Measurements from ENCODE around the gene CALCOCO1.
"Not testable (repeated sequence)": the region's sequence is repeated elsewhere in the genome, so short reads cannot be mapped to it uniquely, and the experiment has no call there.

The CALCOCO1 gene

GRCh38 chr12:53727310-53728041 is at the start of gene CALCOCO1:
TSS of gene CALCOCO1 (minus strand) at chr12:53727452. CDS start at chr12:53725242, 2,210 bp downstream.
- in situ Hi-C loops (cut with MboI; ENCODE audit: low sequenced_read_pairs), result no loop called here

GRCh38 chr12:53776872-53777271 is 49.6 kb upstream of the CALCOCO1 start:
- in situ Hi-C loops (cut with MboI; ENCODE audit: low sequenced_read_pairs), result no loop called here

GRCh38 chr12:53775478-53776145 is 48.4 kb upstream of the CALCOCO1 start:
- in situ Hi-C loops (cut with MboI; ENCODE audit: low sequenced_read_pairs), result no loop called here

GRCh38 chr12:53770281-53770680 is 43.0 kb upstream of the CALCOCO1 start:
- in situ Hi-C loops (cut with MboI; ENCODE audit: low sequenced_read_pairs), result no loop called here

GRCh38 chr12:53768976-53769375 is 41.7 kb upstream of the CALCOCO1 start:
- in situ Hi-C loops (cut with MboI; ENCODE audit: low sequenced_read_pairs), result no loop called here

- in situ Hi-C loops (cut with MboI; ENCODE audit: low sequenced_read_pairs), result no loop called here
Observed at GRCh38 chr12:53766881-53767280, 39.6 kb upstream of the CALCOCO1 start.

GRCh38 chr12:53765891-53766290 is 38.6 kb upstream of the CALCOCO1 start:
- in situ Hi-C loops (cut with MboI; ENCODE audit: low sequenced_read_pairs), result no loop called here

- in situ Hi-C loops (cut with MboI; ENCODE audit: low sequenced_read_pairs), result no loop called here
Observed at GRCh38 chr12:53764615-53765014, 37.4 kb upstream of the CALCOCO1 start.

GRCh38 chr12:53762793-53763192 is 35.5 kb upstream of the CALCOCO1 start:
- in situ Hi-C loops (cut with MboI; ENCODE audit: low sequenced_read_pairs), result not testable (repeated sequence)

- in situ Hi-C loops (cut with MboI; ENCODE audit: low sequenced_read_pairs), result no loop called here
Observed at GRCh38 chr12:53761306-53761705, 34.1 kb upstream of the CALCOCO1 start.

- in situ Hi-C loops (cut with MboI; ENCODE audit: low sequenced_read_pairs), result no loop called here
Observed at GRCh38 chr12:53759261-53759660, 32.0 kb upstream of the CALCOCO1 start.

GRCh38 chr12:53758730-53759103 is 31.5 kb upstream of the CALCOCO1 start:
- in situ Hi-C loops (cut with MboI; ENCODE audit: low sequenced_read_pairs), result no loop called here

GRCh38 chr12:53758081-53758729 is 31.0 kb upstream of the CALCOCO1 start:
- in situ Hi-C loops (cut with MboI; ENCODE audit: low sequenced_read_pairs), result no loop called here

GRCh38 chr12:53757101-53757770 is 30.0 kb upstream of the CALCOCO1 start:
- in situ Hi-C loops (cut with MboI; ENCODE audit: low sequenced_read_pairs), result no loop called here

GRCh38 chr12:53756300-53757100 is 29.2 kb upstream of the CALCOCO1 start:
- in situ Hi-C loops (cut with MboI; ENCODE audit: low sequenced_read_pairs), result no loop called here

- in situ Hi-C loops (cut with MboI; ENCODE audit: low sequenced_read_pairs), result no loop called here
Observed at GRCh38 chr12:53755893-53756292, 28.6 kb upstream of the CALCOCO1 start.

GRCh38 chr12:53755451-53755891 is 28.2 kb upstream of the CALCOCO1 start:
- in situ Hi-C loops (cut with MboI; ENCODE audit: low sequenced_read_pairs), result no loop called here

GRCh38 chr12:53754633-53755264 is 27.5 kb upstream of the CALCOCO1 start:
- in situ Hi-C loops (cut with MboI; ENCODE audit: low sequenced_read_pairs), result no loop called here

- in situ Hi-C loops (cut with MboI; ENCODE audit: low sequenced_read_pairs), result no loop called here
Observed at GRCh38 chr12:53754188-53754585, 26.9 kb upstream of the CALCOCO1 start.

GRCh38 chr12:53752621-53753020 is 25.4 kb upstream of the CALCOCO1 start:
- in situ Hi-C loops (cut with MboI; ENCODE audit: low sequenced_read_pairs), result no loop called here
